ENCODE results near the gene NRN1L.

DNA sequence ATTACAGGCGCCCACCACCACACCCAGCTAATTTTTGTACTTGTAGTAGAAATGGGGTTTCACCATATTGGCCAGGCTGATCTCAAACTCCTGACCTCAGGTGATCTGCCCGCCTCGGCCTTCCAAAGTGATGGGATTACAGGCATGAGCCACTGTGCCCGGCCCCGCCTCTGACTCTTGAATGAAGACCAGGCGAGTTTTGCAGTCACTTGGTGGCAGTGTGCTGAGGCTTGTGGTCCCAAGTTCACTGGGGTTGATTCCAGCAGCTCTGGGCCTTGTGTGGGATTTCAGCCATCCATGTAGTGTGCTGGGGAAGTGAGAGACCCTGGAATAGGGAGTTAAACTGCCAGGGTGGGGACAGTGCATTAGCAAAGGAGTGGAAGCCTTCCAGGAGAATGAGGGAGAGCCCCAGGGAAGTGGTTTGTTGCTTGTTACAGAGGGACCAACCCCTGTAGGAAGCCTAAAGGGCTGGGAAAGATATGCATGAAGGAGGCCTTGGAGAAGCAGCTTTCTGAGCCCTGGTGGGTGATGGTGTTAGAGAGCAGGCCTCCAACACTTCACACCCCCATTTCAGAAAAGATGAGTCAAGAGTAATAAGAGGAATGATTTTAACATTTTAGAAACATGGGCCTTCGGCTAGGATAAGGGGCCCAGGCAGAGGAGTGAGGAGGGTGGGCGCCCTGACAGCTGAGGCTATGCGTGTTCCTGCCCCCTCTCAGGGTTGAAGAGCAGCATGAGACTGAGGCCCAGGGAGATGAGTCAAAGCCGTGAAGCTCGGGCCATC, 22.9 kb downstream of the NRN1L start:
- TF ChIP-seq, protein P1, sequence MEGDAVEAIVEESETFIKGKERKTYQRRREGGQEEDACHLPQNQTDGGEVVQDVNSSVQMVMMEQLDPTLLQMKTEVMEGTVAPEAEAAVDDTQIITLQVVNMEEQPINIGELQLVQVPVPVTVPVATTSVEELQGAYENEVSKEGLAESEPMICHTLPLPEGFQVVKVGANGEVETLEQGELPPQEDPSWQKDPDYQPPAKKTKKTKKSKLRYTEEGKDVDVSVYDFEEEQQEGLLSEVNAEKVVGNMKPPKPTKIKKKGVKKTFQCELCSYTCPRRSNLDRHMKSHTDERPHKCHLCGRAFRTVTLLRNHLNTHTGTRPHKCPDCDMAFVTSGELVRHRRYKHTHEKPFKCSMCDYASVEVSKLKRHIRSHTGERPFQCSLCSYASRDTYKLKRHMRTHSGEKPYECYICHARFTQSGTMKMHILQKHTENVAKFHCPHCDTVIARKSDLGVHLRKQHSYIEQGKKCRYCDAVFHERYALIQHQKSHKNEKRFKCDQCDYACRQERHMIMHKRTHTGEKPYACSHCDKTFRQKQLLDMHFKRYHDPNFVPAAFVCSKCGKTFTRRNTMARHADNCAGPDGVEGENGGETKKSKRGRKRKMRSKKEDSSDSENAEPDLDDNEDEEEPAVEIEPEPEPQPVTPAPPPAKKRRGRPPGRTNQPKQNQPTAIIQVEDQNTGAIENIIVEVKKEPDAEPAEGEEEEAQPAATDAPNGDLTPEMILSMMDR (conservative IDR thresholded peaks at IDR 0.05; ENCODE audit: low read depth, low read length): no peak
- TF ChIP-seq EZH2 (IDR thresholded peaks at IDR 0.05; ENCODE audit: borderline replicate concordance, low read depth, low read length, poor library complexity, severe bottlenecking): no peak
